G401 (cell line): ENCODE data around the gene CLCN1. TPM values are rescaled to one million over a fixed set of nuclear protein-coding genes. Genes with fewer than 3 reads are reported as not detected.

ENCODE experiments used
- DNase-seq: peaks from one replicate; pipeline ENCODE4 v3.0.0-alpha.2; 2015; ENCODE audit warnings: low spot score
- in situ Hi-C: cut with HindIII; loops from 2 replicates; pipeline ENCODE4 v1.10.0; 2016; ENCODE audit warnings: low sequenced_read_pairs, mixed read lengths
- total RNA-seq: library from RNA; depleted of rRNA; stranded (reverse); fragments of >200 nt; shearing (Covaris generic); gene quantifications from 2 replicates; pipeline ENCODE4 v1.2.3, GENCODE V29; 2014; rRNA removed

Gene CLCN1
- total RNA-seq: not detected in 2 replicates

DNA sequence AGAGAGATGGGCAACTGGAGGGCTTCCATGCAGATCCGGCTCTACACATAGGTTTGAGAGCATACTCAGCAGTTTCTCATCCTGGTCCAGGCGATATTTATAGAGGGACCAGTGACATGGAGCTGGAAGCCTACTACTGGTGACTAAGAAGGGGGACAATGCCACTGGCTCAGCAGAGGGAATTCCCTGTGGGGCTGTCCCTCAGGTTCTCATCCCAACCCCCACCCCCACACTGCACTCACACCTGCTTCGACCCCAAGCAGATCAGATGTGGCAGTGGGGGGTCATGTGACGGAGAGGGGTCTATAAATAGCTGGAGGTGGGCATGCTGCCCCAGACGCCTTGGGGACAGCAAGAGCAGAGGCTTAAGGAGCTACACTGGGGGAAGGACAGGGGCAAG is at the start of gene CLCN1:
CLCN1 (plus strand) TSS at position 336 of the 400 bp plus-strand sequence. CDS start 102 bp downstream, outside the sequence.
- in situ Hi-C loops: no loop called here
- DNase-seq: no peak

DNA sequence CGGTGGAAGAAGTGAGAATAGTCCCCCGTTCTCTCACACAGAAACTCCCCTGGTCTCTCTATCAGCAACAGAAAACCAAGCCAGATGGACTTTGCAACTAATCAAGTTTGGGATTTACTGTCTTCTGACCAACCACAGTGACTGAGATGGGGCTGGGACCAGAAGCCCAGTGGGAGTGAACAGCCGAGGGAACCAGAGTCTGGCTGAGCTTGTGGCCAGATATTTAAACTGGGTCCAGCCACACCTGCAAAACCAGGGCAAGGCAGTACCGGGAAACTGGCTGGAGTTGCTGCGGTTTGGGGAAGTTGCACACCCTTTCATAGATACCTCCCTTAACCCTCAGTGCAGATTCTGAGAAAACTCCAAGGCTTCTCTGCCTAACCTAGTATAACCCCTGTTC is 46.7 kb upstream of the CLCN1 start:
- in situ Hi-C loops: no loop called here
- no peak for DNase-seq

DNA sequence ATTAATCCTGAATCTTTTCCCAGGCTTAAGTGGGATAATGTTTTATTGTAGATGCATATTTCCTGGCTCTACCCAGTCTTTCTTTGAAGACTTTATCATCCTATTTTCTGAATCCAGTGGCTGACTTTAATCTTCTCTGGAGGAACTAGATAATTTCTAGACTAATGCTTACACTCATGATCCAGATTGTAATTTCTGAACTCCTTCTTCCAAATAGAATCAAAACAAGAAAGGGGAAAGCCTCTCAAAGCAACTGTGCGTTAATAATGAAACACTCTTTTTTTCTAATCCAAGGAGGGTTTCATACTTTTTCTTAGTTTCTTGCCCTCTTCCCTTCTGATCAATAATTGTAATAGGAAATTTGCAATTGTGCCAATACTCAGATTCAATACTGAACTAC is 44.7 kb upstream of the CLCN1 start:
- no peak for DNase-seq
- in situ Hi-C loops: no loop called here

- in situ Hi-C loops: no loop called here
- DNase-seq: no peak
These were observed 43.0 kb upstream of the CLCN1 start for GRCh38 chr7:143272871-143273270.

GRCh38 chr7:143279186-143280098 is 36.5 kb upstream of the CLCN1 start:
- DNase-seq: no peak
- in situ Hi-C loops: no loop called here

- in situ Hi-C loops: no loop called here
- no peak for DNase-seq
These were observed 35.8 kb upstream of the CLCN1 start for GRCh38 chr7:143280160-143280559.

DNA sequence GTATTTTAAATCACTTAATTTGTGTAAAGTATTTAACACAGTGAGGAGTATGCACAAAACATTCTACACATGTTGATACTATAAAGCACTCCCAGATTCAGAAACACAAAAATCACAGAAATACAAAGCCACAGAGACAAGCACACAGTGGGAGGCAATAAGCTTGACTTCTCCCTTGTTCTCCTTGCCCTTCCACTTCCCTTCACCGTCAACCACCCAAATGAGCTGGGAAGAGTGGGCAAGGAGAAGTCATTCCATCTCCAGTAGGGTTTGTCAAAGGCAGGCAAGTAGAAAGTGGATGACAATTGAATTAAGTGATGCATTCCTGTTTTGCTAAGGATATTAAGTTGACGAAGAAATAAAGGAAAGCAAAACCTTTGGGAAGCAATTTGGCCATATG is 35.3 kb upstream of the CLCN1 start:
- DNase-seq: no peak
- in situ Hi-C loops: no loop called here

DNA sequence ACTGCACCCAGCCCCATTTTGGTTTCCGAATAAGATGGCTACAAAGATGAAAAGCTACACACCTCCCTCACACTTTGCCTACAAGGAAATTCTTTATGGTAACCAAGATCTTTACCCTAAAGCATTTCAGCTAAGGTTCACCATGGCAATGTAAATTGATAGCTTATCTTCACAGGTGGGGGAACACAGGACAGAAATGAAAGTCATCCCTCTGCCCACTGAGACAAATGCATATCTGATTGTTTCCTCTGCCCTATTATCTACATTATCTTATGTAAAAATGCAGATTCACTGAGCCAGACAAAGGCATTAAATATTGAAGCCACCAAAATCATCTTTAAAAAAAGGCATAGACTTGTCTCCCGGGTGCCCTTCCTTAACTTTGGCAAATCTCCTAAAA is 34.4 kb upstream of the CLCN1 start:
- in situ Hi-C loops: no loop called here
- DNase-seq: no peak

DNA sequence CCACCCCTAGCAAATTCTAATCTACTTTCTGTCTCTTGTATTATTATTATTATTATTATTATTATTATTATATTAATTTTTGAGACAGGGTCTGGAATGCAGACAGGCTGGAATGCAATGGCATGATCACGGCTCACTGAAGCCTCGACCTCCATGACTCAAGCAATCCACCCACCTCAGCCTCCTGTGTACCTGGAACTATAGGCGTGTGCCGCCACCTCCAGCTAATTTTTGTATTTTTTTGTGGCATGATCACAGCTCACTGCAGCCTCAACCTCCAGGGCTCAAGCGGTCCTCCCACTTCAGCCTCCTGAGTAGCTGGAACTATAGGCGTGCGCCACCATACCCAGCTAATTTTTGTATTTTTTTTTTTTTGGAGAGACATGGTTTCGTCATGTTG is 33.8 kb upstream of the CLCN1 start:
- no peak for DNase-seq
- in situ Hi-C loops: no loop called here

DNA sequence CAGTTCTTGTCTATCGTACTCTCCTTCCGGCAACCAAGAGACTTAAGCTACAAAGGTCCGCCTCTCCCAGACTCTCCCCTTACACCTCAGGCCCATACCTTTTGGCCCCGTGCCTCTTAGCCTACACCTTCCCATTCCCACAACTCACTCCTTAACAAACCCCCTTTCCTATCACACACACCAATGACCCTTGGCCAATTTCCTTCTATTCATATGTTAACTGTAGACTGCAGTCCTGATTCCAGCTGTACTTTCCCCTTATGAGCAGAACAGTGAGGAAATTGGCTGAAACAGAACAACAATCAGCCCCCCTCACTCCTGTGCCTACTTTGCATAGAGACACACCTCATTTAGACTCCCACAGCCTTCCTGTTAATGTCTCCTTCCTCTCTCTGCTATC is 32.5 kb upstream of the CLCN1 start:
- no peak for DNase-seq
- in situ Hi-C loops: no loop called here

- DNase-seq: no peak
These were observed 31.1 kb upstream of the CLCN1 start, which contains the start of gene TMEM139 for GRCh38 chr7:143284591-143285469. TSS of gene TMEM139 (plus strand) at chr7:143284958. CDS start at chr7:143285958, 1,000 bp downstream.

DNA sequence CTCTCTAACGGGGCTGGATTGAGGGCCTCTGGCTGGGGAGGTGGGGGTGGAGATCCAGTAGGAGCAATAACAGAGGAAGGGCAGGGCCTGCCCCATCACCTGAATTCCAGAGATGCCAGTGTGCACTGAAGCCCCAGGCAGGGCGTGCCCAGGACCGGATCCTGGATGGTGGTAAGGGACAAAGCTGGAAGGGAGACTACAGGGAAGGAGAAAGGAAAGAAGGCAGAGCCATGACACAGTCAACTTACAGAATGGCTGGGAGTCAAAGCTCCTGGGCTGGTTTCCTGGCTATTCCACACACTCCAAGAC is 30.5 kb upstream of the CLCN1 start:
- in situ Hi-C loops: no loop called here
- no peak for DNase-seq

More at GRCh38 chr7:143284591-143285469, 31.1 kb upstream of the CLCN1 start, which contains the start of gene TMEM139:
- in situ Hi-C loops: no loop called here

- no peak for DNase-seq
- in situ Hi-C loops: no loop called here
These were observed 29.9 kb upstream of the CLCN1 start for GRCh38 chr7:143285806-143286521.

- in situ Hi-C loops: no loop called here
- no peak for DNase-seq
These were observed 29.4 kb upstream of the CLCN1 start for GRCh38 chr7:143286522-143286890.

DNA sequence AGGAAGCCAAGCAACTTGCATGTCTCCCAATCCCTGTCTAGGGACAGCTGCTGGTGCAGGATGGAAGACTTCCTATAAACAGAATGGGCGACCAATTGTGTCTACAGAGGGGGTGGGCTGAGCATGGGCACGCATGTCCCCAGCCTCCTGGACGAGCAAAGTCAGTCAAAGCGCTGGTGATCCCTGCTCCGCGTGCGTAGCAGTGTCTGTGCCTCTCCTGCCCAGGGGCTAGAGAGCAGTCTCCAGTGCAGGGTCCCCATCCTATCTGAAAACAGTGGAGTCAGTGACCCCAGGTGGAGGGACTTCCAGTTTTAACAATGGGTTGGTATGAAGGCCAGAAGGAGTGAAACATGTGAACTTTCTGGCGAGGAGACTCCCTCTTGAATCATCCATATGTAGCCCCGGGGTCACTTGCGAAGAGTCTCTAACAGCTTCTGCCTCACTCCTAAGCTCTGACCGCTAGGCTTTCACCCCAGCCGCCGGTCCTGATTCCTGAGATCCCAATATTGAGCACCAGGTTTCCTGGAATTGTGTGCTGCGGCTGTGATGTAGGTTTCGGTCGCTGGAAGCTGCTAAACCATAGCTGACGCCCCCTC is 28.5 kb upstream of the CLCN1 start:
- in situ Hi-C loops: no loop called here

GRCh38 chr7:143287935-143288826 is 27.7 kb upstream of the CLCN1 start, which contains the start of gene CASP2:
TSS of gene CASP2 (plus strand) at chr7:143288351. CDS start at chr7:143288456, 105 bp downstream.
- in situ Hi-C loops: no loop called here
- peak; percentile 96 for DNase-seq

More for the DNA sequence above, 28.5 kb upstream of the CLCN1 start:
- no peak for DNase-seq

DNA sequence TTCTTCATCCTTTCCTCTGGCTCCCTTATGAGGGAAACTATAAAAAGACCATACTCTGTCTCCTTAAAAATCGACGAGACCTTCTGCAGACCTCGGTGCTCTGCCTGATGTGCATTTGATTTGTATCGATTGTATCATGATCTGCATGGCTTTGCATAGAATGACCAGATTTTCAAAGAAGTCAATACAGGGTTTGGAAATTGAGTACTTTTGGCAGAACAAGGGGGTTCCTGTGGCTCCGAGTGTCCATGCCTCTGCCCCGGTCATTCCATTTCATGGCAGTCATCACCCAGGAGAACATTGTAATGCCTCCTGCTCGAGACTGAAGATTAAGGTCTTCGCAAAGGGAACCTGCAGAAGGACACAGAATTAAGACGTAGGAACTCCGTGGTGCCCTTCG is 27.1 kb upstream of the CLCN1 start:
- DNase-seq: peak; percentile 38
- in situ Hi-C loops: no loop called here

GRCh38 chr7:143289421-143289820 is 26.5 kb upstream of the CLCN1 start:
- DNase-seq: no peak
- in situ Hi-C loops: no loop called here
